Measurements from ENCODE around the gene ATN1. TPM values are rescaled to one million over a fixed set of nuclear protein-coding genes. Genes with fewer than 3 reads are reported as not detected.

The ATN1 gene
- total RNA-seq, 6 experiments from 2014 or later = 9.2 to 24.1 (median 16.8) TPM

GRCh38 chr12:6899427-6899826 is 28.3 kb upstream of the ATN1 start:
- ATAC-seq = no peak
- intact Hi-C loops (cut with DNase I) = no loop called here
- Histone ChIP-seq H3K4me1 (no peaks in the 10 kb centered on the region), H3K9me3 (no peaks in the 10 kb centered on the region), H3K36me3 (no peaks in the 10 kb centered on the region), H3K4me3 (no peak overlapping the region), H3K27ac (no peak overlapping the region), H3K27me3 (no peaks in the 10 kb centered on the region)
- 47% methylated on average over 5 of the region's 5 CpGs for whole genome bisulfite sequencing (ENCODE audit: insufficient coverage, low coverage, low lambda C conversion rate, missing lambda C conversion rate)
- DNase-seq = no peak
- TF ChIP-seq, protein P1, sequence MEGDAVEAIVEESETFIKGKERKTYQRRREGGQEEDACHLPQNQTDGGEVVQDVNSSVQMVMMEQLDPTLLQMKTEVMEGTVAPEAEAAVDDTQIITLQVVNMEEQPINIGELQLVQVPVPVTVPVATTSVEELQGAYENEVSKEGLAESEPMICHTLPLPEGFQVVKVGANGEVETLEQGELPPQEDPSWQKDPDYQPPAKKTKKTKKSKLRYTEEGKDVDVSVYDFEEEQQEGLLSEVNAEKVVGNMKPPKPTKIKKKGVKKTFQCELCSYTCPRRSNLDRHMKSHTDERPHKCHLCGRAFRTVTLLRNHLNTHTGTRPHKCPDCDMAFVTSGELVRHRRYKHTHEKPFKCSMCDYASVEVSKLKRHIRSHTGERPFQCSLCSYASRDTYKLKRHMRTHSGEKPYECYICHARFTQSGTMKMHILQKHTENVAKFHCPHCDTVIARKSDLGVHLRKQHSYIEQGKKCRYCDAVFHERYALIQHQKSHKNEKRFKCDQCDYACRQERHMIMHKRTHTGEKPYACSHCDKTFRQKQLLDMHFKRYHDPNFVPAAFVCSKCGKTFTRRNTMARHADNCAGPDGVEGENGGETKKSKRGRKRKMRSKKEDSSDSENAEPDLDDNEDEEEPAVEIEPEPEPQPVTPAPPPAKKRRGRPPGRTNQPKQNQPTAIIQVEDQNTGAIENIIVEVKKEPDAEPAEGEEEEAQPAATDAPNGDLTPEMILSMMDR (IDR thresholded peaks at IDR 0.05) = no peak
- no peak for TF ChIP-seq POLR2A (IDR thresholded peaks at IDR 0.05)

- WGBS (ENCODE audit: insufficient coverage, low coverage, low lambda C conversion rate, missing lambda C conversion rate) = 42% methylated on average over 8 of the region's 10 CpGs
- peak in 3 of 4 donors; percentile 32 to 44 (median 36) for ATAC-seq
- no peaks in the 10 kb centered on the region for H3K36me3 ChIP-seq
- intact Hi-C loops (cut with DNase I) = no loop called here
- H3K27ac ChIP-seq = no peak overlapping the region
- H3K27me3 ChIP-seq = no peaks in the 10 kb centered on the region
- no peaks in the 10 kb centered on the region for H3K9me3 ChIP-seq
- no peaks in the 10 kb centered on the region for H3K4me1 ChIP-seq
- TF ChIP-seq, protein P1 (IDR thresholded peaks at IDR 0.05) = no peak
- TF ChIP-seq POLR2A (IDR thresholded peaks at IDR 0.05) = no peak
- no peak overlapping the region for H3K4me3 ChIP-seq
- peak in 1 of 3 donors; percentile 52 for DNase-seq
These were observed 27.8 kb upstream of the ATN1 start for GRCh38 chr12:6899837-6900519.

- Histone ChIP-seq H3K4me1 (no peaks in the 10 kb centered on the region), H3K9me3 (no peaks in the 10 kb centered on the region), H3K27ac (no peak overlapping the region), H3K27me3 (no peaks in the 10 kb centered on the region), H3K36me3 (no peaks in the 10 kb centered on the region), H3K4me3 (no peak overlapping the region)
- no peak for ATAC-seq
- intact Hi-C loops (cut with DNase I) = no loop called here
- TF ChIP-seq, protein P1 (IDR thresholded peaks at IDR 0.05) = no peak
- TF ChIP-seq POLR2A (IDR thresholded peaks at IDR 0.05) = no peak
- 57% methylated on average over 4 of the region's 4 CpGs for WGBS (ENCODE audit: insufficient coverage, low coverage, low lambda C conversion rate, missing lambda C conversion rate)
- no peak for DNase-seq
These were observed 25.3 kb upstream of the ATN1 start for GRCh38 chr12:6902448-6902847.

GRCh38 chr12:6903722-6904121 is 24.0 kb upstream of the ATN1 start:
- TF ChIP-seq, protein P1 (IDR thresholded peaks at IDR 0.05) = no peak
- TF ChIP-seq POLR2A (IDR thresholded peaks at IDR 0.05) = no peak
- Histone ChIP-seq H3K27me3 (no peaks in the 10 kb centered on the region), H3K4me3 (no peak overlapping the region), H3K36me3 (no peaks in the 10 kb centered on the region), H3K27ac (no peak overlapping the region), H3K4me1 (no peaks in the 10 kb centered on the region), H3K9me3 (no peaks in the 10 kb centered on the region)
- intact Hi-C loops (cut with DNase I) = no loop called here
- WGBS (ENCODE audit: insufficient coverage, low coverage, low lambda C conversion rate, missing lambda C conversion rate) = 92% methylated on average over 1 of the region's 1 CpG
- DNase-seq (no peak), ATAC-seq (no peak)
